H1 (cell line): ENCODE data around the gene ENTREP3. TPM values are rescaled to one million over a fixed set of nuclear protein-coding genes. Genes with fewer than 3 reads are reported as not detected.

Experiments used
- CTCF ChIA-PET: fragments of 300-600 bp; sonication (Branson Sonifier 250); formaldehyde crosslinking; loops from one replicate; lab custom pipeline; 2021; ENCODE audit not compliant: partially characterized antibody; lab: Charles Lee
- POLR2A ChIA-PET: fragments of 300-600 bp; sonication (Branson Sonifier 250); formaldehyde crosslinking; loops from one replicate; lab custom pipeline; 2021; ENCODE audit warnings: inconsistent platforms; ENCODE audit not compliant: partially characterized antibody; lab: Charles Lee
- DNase-seq, 2 experiments: peaks; one replicate each; pipeline versions ENCODE4 v3.0.0 to v3.0.0-alpha.2; 2010 to 2022; ENCODE audit warnings: low spot score in 2 of 2, low read depth in 1 of 2, mixed read lengths in 1 of 2
- FAIRE-seq: peaks from 2 replicates; lab custom pipeline; 2011; peaks lifted over from hg19 to GRCh38; lab: Jason Lieb, UNC
- H2AFZ ChIP-seq: 2 replicates; pipeline ENCODE4 v1.8.1; 2012; ENCODE audit warnings: low read length, inconsistent platforms
- H2AK5ac ChIP-seq: 2 replicates; pipeline ENCODE4 v1.6.1; 2013; ENCODE audit warnings: low read depth, low read length
- H2BK120ac ChIP-seq: replicated peaks from 2 replicates; pipeline ENCODE3; 2013; ENCODE audit warnings: low read depth, low read length, inconsistent platforms
- H2BK12ac ChIP-seq: 2 replicates; pipeline ENCODE4 v1.6.1; 2013; ENCODE audit warnings: low read depth, low read length
- H2BK15ac ChIP-seq: 2 replicates; pipeline ENCODE4 v1.6.1; 2013; ENCODE audit warnings: low read length
- H2BK20ac ChIP-seq: 2 replicates; pipeline ENCODE4 v1.6.1; 2013; ENCODE audit warnings: low read length
- H2BK5ac ChIP-seq: 2 replicates; pipeline ENCODE4 v1.6.1; 2013; ENCODE audit warnings: low read depth, low read length
- H3K14ac ChIP-seq: 2 replicates; pipeline ENCODE4 v1.6.1; 2013; ENCODE audit warnings: inconsistent platforms; ENCODE audit not compliant: insufficient read length
- H3K18ac ChIP-seq: 2 replicates; pipeline ENCODE4 v1.6.1; 2013; ENCODE audit warnings: low read length; ENCODE audit errors: extremely low read depth
- H3K23ac ChIP-seq: 2 replicates; pipeline ENCODE4 v1.6.1; 2013; ENCODE audit warnings: inconsistent platforms; ENCODE audit not compliant: insufficient read length
- H3K23me2 ChIP-seq: 2 replicates; pipeline ENCODE4 v1.6.1; 2013; ENCODE audit warnings: low read depth, low read length
- H3K27ac ChIP-seq: 2 replicates; pipeline ENCODE4 v1.6.1; 2011; ENCODE audit warnings: low read depth, low read length, inconsistent platforms
- H3K27me3 ChIP-seq, 4 experiments: replicated peaks in 1 of 4; 1 replicate in 1 of 4; 2 replicates in 3 of 4; pipeline versions ENCODE4 v1.6.1 to v1.8.1; 2011 to 2013; ENCODE audit warnings: low read length in 3 of 4, mild to moderate bottlenecking in 3 of 4, inconsistent platforms in 2 of 4, mixed read lengths in 2 of 4, moderate library complexity in 1 of 4; ENCODE audit not compliant: control insufficient read depth in 3 of 4, insufficient read depth in 3 of 4; ENCODE audit errors: extremely low read depth in 1 of 4
- H3K36me3 ChIP-seq, 4 experiments: 2 replicates each; pipeline versions ENCODE4 v1.6.1 to v1.8.1; 2011 to 2013; ENCODE audit warnings: mild to moderate bottlenecking in 4 of 4, low read length in 3 of 4, moderate library complexity in 2 of 4, control low read depth in 1 of 4, inconsistent platforms in 1 of 4; ENCODE audit not compliant: insufficient read depth in 4 of 4, control insufficient read depth in 2 of 4
- H3K4ac ChIP-seq: replicated peaks from 2 replicates; pipeline ENCODE3; 2013; ENCODE audit warnings: low read length, low read depth, mixed read lengths, inconsistent platforms; ENCODE audit not compliant: insufficient read length
- H3K4me1 ChIP-seq, 4 experiments: replicated peaks in 1 of 4; 1 replicate in 1 of 4; 2 replicates in 3 of 4; pipeline versions ENCODE4 v1.6.1 to v1.8.1; 2011 to 2013; ENCODE audit warnings: low read length in 3 of 4, inconsistent platforms in 2 of 4, mixed read lengths in 1 of 4; ENCODE audit not compliant: insufficient read depth in 4 of 4, control insufficient read depth in 3 of 4
- H3K4me2 ChIP-seq, 2 experiments: 2 replicates each; pipeline versions ENCODE4 v1.6.1 to v1.8.1; 2011 to 2013; ENCODE audit warnings: low read depth in 2 of 2, low read length in 2 of 2, control low read depth in 1 of 2, inconsistent platforms in 1 of 2, mild to moderate bottlenecking in 1 of 2; ENCODE audit not compliant: insufficient read depth in 1 of 2
- H3K4me3 ChIP-seq, 4 experiments: fragments of 200-600, 300-600 bp in 1 of 4; sonication (generic), shearing (Covaris generic), sonication (Bioruptor Twin) in 1 of 4; 2 replicates each; pipeline versions ENCODE4 v1.5.1 to v1.8.1; 2011 to 2016; ENCODE audit warnings: low read length in 4 of 4, low read depth in 3 of 4, control low read depth in 2 of 4, inconsistent platforms in 2 of 4, mild to moderate bottlenecking in 2 of 4, mixed read lengths in 1 of 4, moderate library complexity in 1 of 4; ENCODE audit not compliant: insufficient read depth in 2 of 4; ENCODE audit errors: extremely low read depth in 1 of 4
- H3K56ac ChIP-seq: replicated peaks from 2 replicates; pipeline ENCODE3; 2013; ENCODE audit warnings: low read depth, mild to moderate bottlenecking, mixed read lengths, low read length, inconsistent platforms; ENCODE audit not compliant: insufficient read length
- H3K79me1 ChIP-seq: 2 replicates; pipeline ENCODE4 v1.6.1; 2013; ENCODE audit warnings: low read depth, low read length, control low read depth
- H3K79me2 ChIP-seq, 2 experiments: 2 replicates each; pipeline versions ENCODE4 v1.6.1 to v1.8.1; 2012 to 2013; ENCODE audit warnings: low read length in 2 of 2, mild to moderate bottlenecking in 2 of 2, inconsistent platforms in 1 of 2; ENCODE audit not compliant: insufficient read depth in 2 of 2, control insufficient read depth in 1 of 2
- H3K9ac ChIP-seq, 4 experiments: replicated peaks in 1 of 4; 1 replicate in 1 of 4; 2 replicates in 3 of 4; pipeline versions ENCODE4 v1.6.1 to v1.8.1; 2011 to 2013; ENCODE audit warnings: low read depth in 3 of 4, low read length in 3 of 4, control low read depth in 2 of 4, mild to moderate bottlenecking in 2 of 4, moderate library complexity in 2 of 4, inconsistent platforms in 1 of 4; ENCODE audit errors: extremely low read depth in 1 of 4
- H3K9me3 ChIP-seq, 2 experiments: 2 replicates each; pipeline versions ENCODE4 v1.6.1 to v1.8.1; 2012 to 2013; ENCODE audit warnings: mild to moderate bottlenecking in 2 of 2, moderate library complexity in 2 of 2, control low read depth in 1 of 2, inconsistent platforms in 1 of 2, low read depth in 1 of 2, low read length in 1 of 2, mixed read lengths in 1 of 2; ENCODE audit not compliant: insufficient read depth in 2 of 2
- H4K20me1 ChIP-seq, 2 experiments: replicated peaks in 1 of 2; 2 replicates each; pipeline versions ENCODE3 to v1.8.1; 2011 to 2013; ENCODE audit warnings: inconsistent platforms in 2 of 2, low read length in 2 of 2, mild to moderate bottlenecking in 1 of 2; ENCODE audit not compliant: insufficient read depth in 2 of 2, control insufficient read depth in 1 of 2
- H4K5ac ChIP-seq: 2 replicates; pipeline ENCODE4 v1.6.1; 2013; ENCODE audit warnings: low read length, low read depth, mixed read lengths, inconsistent platforms; ENCODE audit not compliant: insufficient read length
- H4K8ac ChIP-seq: 2 replicates; pipeline ENCODE4 v1.8.0; 2013; ENCODE audit warnings: mild to moderate bottlenecking, moderate library complexity, low read length, inconsistent platforms; ENCODE audit not compliant: insufficient read depth; ENCODE audit errors: extremely low read depth
- H4K91ac ChIP-seq: replicated peaks from 2 replicates; pipeline ENCODE3; 2013; ENCODE audit warnings: low read length, mixed read lengths, inconsistent platforms; ENCODE audit not compliant: insufficient read length
- CBX8 ChIP-seq: fragments of 300-800, 300-1000 bp; sonication (generic); IDR thresholded peaks from 2 replicates; pipeline ENCODE4 v1.7.1; 2016; ENCODE audit warnings: low read depth, low read length, borderline replicate concordance
- SP2 ChIP-seq: IDR thresholded peaks from 2 replicates; pipeline ENCODE4 v1.6.1; 2012; ENCODE audit warnings: mild to moderate bottlenecking, low read length, inconsistent platforms
- YY1 ChIP-seq: IDR thresholded peaks from 2 replicates; pipeline ENCODE4 v1.6.1; 2011; ENCODE audit warnings: low read depth, mild to moderate bottlenecking, low read length
- WGBS, 2 experiments: shearing (Covaris generic) in 1 of 2; methylation state at CpG; one replicate each; pipeline versions ENCODE4 v1.1.6 to v1.1.7; 2013 to 2015; ENCODE audit warnings: low lambda C conversion rate in 2 of 2, mixed read lengths in 2 of 2, inconsistent platforms in 1 of 2, low coverage in 1 of 2, missing lambda C conversion rate in 1 of 2; ENCODE audit not compliant: insufficient replicate concordance in 2 of 2, insufficient coverage in 1 of 2, insufficient read length in 1 of 2; ENCODE audit errors: extremely low coverage in 1 of 2, missing lambda C conversion rate in 1 of 2; 5-methylcytosine and 5-hydroxymethylcytosine counted together
- polyA plus RNA-seq, 7 experiments: library from polyadenylated mRNA; depleted of rRNA in 3 of 7; stranded (reverse) in 5 of 7; unstranded in 2 of 7; fragments of >200 nt in 5 of 7; fragments of 200-250 nt in 2 of 7; gene quantifications; 1 replicate in 5 of 7; 2 replicates in 1 of 7; 4 replicates in 1 of 7; pipeline versions ENCODE4 v1.2.1 to v1.2.3, GENCODE V29; 2011 to 2013; ENCODE audit warnings: missing spikeins in 2 of 7, mixed read lengths in 2 of 7
- total RNA-seq: library from RNA; stranded (reverse); fragmentation: NEBNext Ultra II Directional; extraction: Animal tissue kit (Norgen Biotek cat#: 25700); gene quantifications from 2 replicates; pipeline ENCODE4 v1.2.1, GENCODE V29; 2021

ENTREP3 gene
- total and polyA plus RNA-seq, 2 of the 8 experiments (the other 6 are each of a cell fraction or from before 2014, with no cell fraction given), result 22.8 to 52.2 TPM

DNA sequence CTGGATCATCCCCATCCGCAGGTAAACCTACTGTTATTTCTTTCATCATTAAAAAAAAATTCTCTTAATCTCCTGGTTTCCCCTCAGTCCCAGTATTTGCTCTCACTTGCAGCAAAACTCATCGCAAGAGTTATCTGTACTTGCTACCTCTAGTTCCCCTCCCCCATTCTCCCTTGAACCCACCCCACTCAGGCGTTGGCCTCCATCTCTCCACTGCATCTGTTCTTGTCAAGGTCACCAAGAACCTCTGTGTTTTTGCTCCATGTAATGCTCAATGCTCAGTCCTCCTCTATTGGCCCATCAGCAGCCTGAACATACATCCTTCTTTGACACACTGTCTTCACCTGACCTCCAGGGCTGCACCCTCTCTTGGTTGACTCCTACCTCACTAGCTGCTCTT is 41.4 kb upstream of the ENTREP3 start:
- ChIA-PET CTCF (interaction anchor here (5.3 kb wide), 1 partner anchor 10 kb away, joined by 29 read pairs; the partner anchor contains the start of gene FDPS), POLR2A (interaction anchor here (0.9 to 1.9 kb wide), 5 partner anchors 11 to 90 kb away, joined by 3 to 6 read pairs (median 3); partner anchors contain the start of gene SCAMP3)
- Histone ChIP-seq H2BK20ac (peak overlapping the region; percentile 90; the same call in 1 of the 2 replicates), H3K14ac (no peak overlapping the region), H3K23ac (no peak overlapping the region), H2BK120ac (no peak overlapping the region), H2BK5ac (no peak overlapping the region), H3K4me2 (no peak overlapping the region; a peak in 1 of 4 replicates), H3K18ac (no peak overlapping the region), H4K91ac (no peak overlapping the region), H3K4me1 (peaks cover 3 to 23% (median 10%) of the 10 kb centered on the region in 4 experiments; a peak in 6 of 7 replicates), H3K4ac (no peak overlapping the region), H3K27ac (no peak overlapping the region), H3K36me3 (no peaks in the 10 kb centered on the region), H3K79me1 (no peaks in the 10 kb centered on the region), H4K20me1 (no peaks in the 10 kb centered on the region), H2BK15ac (peak overlapping the region; percentile 55; the same call in 1 of the 2 replicates), H3K23me2 (peaks cover 5% of the 10 kb centered on the region; the same call in 1 of the 2 replicates), H3K9me3 (no peaks in the 10 kb centered on the region), H3K79me2 (no peaks in the 10 kb centered on the region), H2AK5ac (no peak overlapping the region), H3K4me3 (no peak overlapping the region), H4K5ac (no peak overlapping the region), H3K56ac (no peak overlapping the region), H2AFZ (no peak overlapping the region), H3K27me3 (peaks cover 0 to 23% (median 14%) of the 10 kb centered on the region in 4 experiments; a peak in 5 of 7 replicates), H3K9ac (no peak overlapping the region), H4K8ac (no peak overlapping the region), H2BK12ac (0 out of 2 replicates have a peak overlapping the region, but pooled peaks have one; percentile 18)
- DNase-seq (no peak), FAIRE-seq (no peak)
- TF ChIP-seq YY1 (no peak), SP2 (no peak), CBX8 (no peak)
- 97% methylated on average over 3 of the region's 3 CpGs; no CpG with 5 or more reads in 1 of the 2 experiments for WGBS, 2 experiments
